ENCODE data around the gene TNFSF4.

Gene TNFSF4

GRCh38 chr1:173149887-173150286, 57.2 kb downstream of the TNFSF4 start:
- DNase-seq (ENCODE audit: low read depth, low spot score): no peak
- TF ChIP-seq EZH2 (IDR thresholded peaks at IDR 0.05) (no peak), FOXP2 (optimal IDR thresholded peaks at IDR 0.05; ENCODE audit: control extremely low read depth, extremely low read length, insufficient read depth) (no peak), POLR2AphosphoS5 (IDR thresholded peaks at IDR 0.05; ENCODE audit: borderline replicate concordance, low read depth, low read length) (no peak)
- Histone ChIP-seq H3K27ac (no peak overlapping the region), H3K36me3 (ENCODE audit: insufficient read depth, low read length) (no peaks in the 10 kb centered on the region), H3K9ac (ENCODE audit: insufficient read length) (no peak overlapping the region), H3K4me3 (no peak overlapping the region), H3K9me3 (ENCODE audit: low read depth, low read length) (no peaks in the 10 kb centered on the region)

GRCh38 chr1:173148971-173149370, 58.2 kb downstream of the TNFSF4 start:
- Histone ChIP-seq H3K9me3 (ENCODE audit: low read depth, low read length) (no peaks in the 10 kb centered on the region), H3K4me3 (no peak overlapping the region), H3K9ac (ENCODE audit: insufficient read length) (no peak overlapping the region), H3K27ac (no peak overlapping the region), H3K36me3 (ENCODE audit: insufficient read depth, low read length) (no peaks in the 10 kb centered on the region)
- no peak for DNase-seq (ENCODE audit: low read depth, low spot score)
- TF ChIP-seq POLR2AphosphoS5 (IDR thresholded peaks at IDR 0.05; ENCODE audit: borderline replicate concordance, low read depth, low read length): no peak
- TF ChIP-seq EZH2 (IDR thresholded peaks at IDR 0.05): no peak
- TF ChIP-seq FOXP2 (optimal IDR thresholded peaks at IDR 0.05; ENCODE audit: control extremely low read depth, extremely low read length, insufficient read depth): no peak

- Histone ChIP-seq H3K9ac (ENCODE audit: insufficient read length) (no peak overlapping the region), H3K27ac (no peak overlapping the region)
- DNase-seq (ENCODE audit: low read depth, low spot score): no peak
Observed at GRCh38 chr1:173148545-173148944, 58.6 kb downstream of the TNFSF4 start.

GRCh38 chr1:173140733-173141132, 66.4 kb downstream of the TNFSF4 start:
- Histone ChIP-seq H3K36me3 (ENCODE audit: insufficient read depth, low read length) (no peaks in the 10 kb centered on the region), H3K27ac (no peak overlapping the region), H3K9ac (ENCODE audit: insufficient read length) (no peak overlapping the region), H3K9me3 (ENCODE audit: low read depth, low read length) (no peaks in the 10 kb centered on the region), H3K4me3 (no peak overlapping the region)
- no peak for TF ChIP-seq POLR2AphosphoS5 (IDR thresholded peaks at IDR 0.05; ENCODE audit: borderline replicate concordance, low read depth, low read length)
- TF ChIP-seq FOXP2 (optimal IDR thresholded peaks at IDR 0.05; ENCODE audit: control extremely low read depth, extremely low read length, insufficient read depth): no peak
- TF ChIP-seq EZH2 (IDR thresholded peaks at IDR 0.05): no peak
- no peak for DNase-seq (ENCODE audit: low read depth, low spot score)

More at GRCh38 chr1:173148545-173148944, 58.6 kb downstream of the TNFSF4 start:
- TF ChIP-seq FOXP2 (optimal IDR thresholded peaks at IDR 0.05; ENCODE audit: control extremely low read depth, extremely low read length, insufficient read depth) (no peak), EZH2 (IDR thresholded peaks at IDR 0.05) (no peak), POLR2AphosphoS5 (IDR thresholded peaks at IDR 0.05; ENCODE audit: borderline replicate concordance, low read depth, low read length) (no peak)
- no peaks in the 10 kb centered on the region for H3K36me3 ChIP-seq (ENCODE audit: insufficient read depth, low read length)
- H3K4me3 ChIP-seq: no peak overlapping the region
- no peaks in the 10 kb centered on the region for H3K9me3 ChIP-seq (ENCODE audit: low read depth, low read length)

- Histone ChIP-seq H3K36me3 (ENCODE audit: insufficient read depth, low read length) (no peaks in the 10 kb centered on the region), H3K4me3 (no peak overlapping the region), H3K9me3 (ENCODE audit: low read depth, low read length) (no peaks in the 10 kb centered on the region), H3K27ac (no peak overlapping the region), H3K9ac (ENCODE audit: insufficient read length) (no peak overlapping the region)
- TF ChIP-seq EZH2 (IDR thresholded peaks at IDR 0.05): no peak
- no peak for TF ChIP-seq FOXP2 (optimal IDR thresholded peaks at IDR 0.05; ENCODE audit: control extremely low read depth, extremely low read length, insufficient read depth)
- no peak for TF ChIP-seq POLR2AphosphoS5 (IDR thresholded peaks at IDR 0.05; ENCODE audit: borderline replicate concordance, low read depth, low read length)
- DNase-seq (ENCODE audit: low read depth, low spot score): no peak
Observed at GRCh38 chr1:173139706-173140105, 67.4 kb downstream of the TNFSF4 start.

GRCh38 chr1:173137107-173137706, 69.9 kb downstream of the TNFSF4 start:
- H3K36me3 ChIP-seq (ENCODE audit: insufficient read depth, low read length): no peaks in the 10 kb centered on the region
- H3K9ac ChIP-seq (ENCODE audit: insufficient read length): no peak overlapping the region
- H3K4me3 ChIP-seq: no peak overlapping the region

GRCh38 chr1:173134800-173135199, 72.3 kb downstream of the TNFSF4 start:
- DNase-seq (ENCODE audit: low read depth, low spot score): no peak
- H3K36me3 ChIP-seq (ENCODE audit: insufficient read depth, low read length): no peaks in the 10 kb centered on the region
- TF ChIP-seq FOXP2 (optimal IDR thresholded peaks at IDR 0.05; ENCODE audit: control extremely low read depth, extremely low read length, insufficient read depth) (no peak), EZH2 (IDR thresholded peaks at IDR 0.05) (no peak), POLR2AphosphoS5 (IDR thresholded peaks at IDR 0.05; ENCODE audit: borderline replicate concordance, low read depth, low read length) (no peak)
- no peaks in the 10 kb centered on the region for H3K9me3 ChIP-seq (ENCODE audit: low read depth, low read length)
- H3K4me3 ChIP-seq: no peak overlapping the region
- no peak overlapping the region for H3K27ac ChIP-seq
- H3K9ac ChIP-seq (ENCODE audit: insufficient read length): no peak overlapping the region

More at GRCh38 chr1:173137107-173137706, 69.9 kb downstream of the TNFSF4 start:
- TF ChIP-seq POLR2AphosphoS5 (IDR thresholded peaks at IDR 0.05; ENCODE audit: borderline replicate concordance, low read depth, low read length) (no peak), FOXP2 (optimal IDR thresholded peaks at IDR 0.05; ENCODE audit: control extremely low read depth, extremely low read length, insufficient read depth) (no peak), EZH2 (IDR thresholded peaks at IDR 0.05) (no peak)
- no peak for DNase-seq (ENCODE audit: low read depth, low spot score)
- H3K9me3 ChIP-seq (ENCODE audit: low read depth, low read length): no peaks in the 10 kb centered on the region
- H3K27ac ChIP-seq: no peak overlapping the region

- Histone ChIP-seq H3K36me3 (ENCODE audit: insufficient read depth, low read length) (no peaks in the 10 kb centered on the region), H3K4me3 (no peak overlapping the region), H3K9ac (ENCODE audit: insufficient read length) (no peak overlapping the region), H3K27ac (no peak overlapping the region), H3K9me3 (ENCODE audit: low read depth, low read length) (no peaks in the 10 kb centered on the region)
- DNase-seq (ENCODE audit: low read depth, low spot score): no peak
- TF ChIP-seq EZH2 (IDR thresholded peaks at IDR 0.05) (no peak), POLR2AphosphoS5 (IDR thresholded peaks at IDR 0.05; ENCODE audit: borderline replicate concordance, low read depth, low read length) (no peak), FOXP2 (optimal IDR thresholded peaks at IDR 0.05; ENCODE audit: control extremely low read depth, extremely low read length, insufficient read depth) (no peak)
Observed at GRCh38 chr1:173134029-173134428, 73.1 kb downstream of the TNFSF4 start.

Measured in SK-N-MC (cell line).